Upper lobe of left lung (tissue), 4 donors: ENCODE data around the gene TMEM62.

Experiments
- CTCF ChIP-seq, 6 experiments: fragments of 450-650 bp in 4 of 6; fragments of 200-600 bp in 2 of 6; sonication (generic) in 2 of 6; IDR thresholded peaks; one replicate each; pipeline ENCODE4 v1.5.1; 2016 to 2019; ENCODE audit warnings: antibody characterized with exemption in 6 of 6
- EP300 ChIP-seq, 4 donors: sonication (generic); formaldehyde crosslinking; IDR thresholded peaks; one replicate each; pipeline ENCODE4 v1.5.1; 2017; ENCODE audit warnings: antibody characterized with exemption in 4 of 4, control low read depth in 2 of 4
- POLR2A ChIP-seq, 4 donors: fragments of 450-650 bp; IDR thresholded peaks; one replicate each; pipeline ENCODE4 v1.5.1; 2016 to 2017; ENCODE audit warnings: antibody characterized with exemption in 4 of 4, mild to moderate bottlenecking in 2 of 4
- POLR2AphosphoS5 ChIP-seq, 2 donors: sonication (generic); formaldehyde crosslinking; IDR thresholded peaks; one replicate each; pipeline ENCODE4 v1.5.1; 2017; ENCODE audit warnings: antibody characterized with exemption in 2 of 2

DNA sequence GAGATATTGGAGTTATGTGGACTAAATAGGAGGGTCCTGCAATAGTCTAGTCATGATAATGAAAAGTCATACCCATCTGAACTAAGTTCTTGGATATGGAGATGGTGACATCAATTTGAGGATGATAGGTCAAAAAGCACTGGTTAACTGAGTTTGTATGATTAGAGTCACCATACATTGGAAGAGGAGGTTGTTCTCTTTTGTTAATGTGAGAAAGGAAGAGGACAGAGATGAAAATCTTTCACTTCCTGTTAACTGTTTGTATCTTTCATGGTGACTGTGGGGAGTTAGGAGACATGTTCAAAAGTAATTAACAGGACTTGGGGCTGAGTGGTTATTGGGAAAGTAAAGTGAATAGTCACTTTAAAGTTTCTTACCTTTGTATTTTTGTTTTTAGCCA lies 11.1 kb downstream of the TMEM62 start:
- no peak for TF ChIP-seq EP300 (IDR thresholded peaks at IDR 0.05)
- no peak for TF ChIP-seq POLR2A (IDR thresholded peaks at IDR 0.05)
- TF ChIP-seq CTCF (IDR thresholded peaks at IDR 0.05): no peak
- no peak for TF ChIP-seq POLR2AphosphoS5 (IDR thresholded peaks at IDR 0.05)
